GM12878 (cell line): ENCODE data around the gene RAD9A. TPM values are rescaled to one million over a fixed set of nuclear protein-coding genes. Genes with fewer than 3 reads are reported as not detected.

Experiments used
- ATAC-seq: fragments of 200-7000 bp; cut with Tn5 transposase; 3 replicates; pipeline ENCODE4 v1.9.1; 2020; ENCODE audit warnings: mild to moderate bottlenecking, moderate library complexity
- BruUV-seq: library from RNA; stranded (reverse); fragments of 400-500 nt; replicated peaks from 2 replicates; lab custom pipeline; 2021; lab: Mats Ljungman, UMichigan
- CTCF ChIA-PET: fragments of 300-600 bp; sonication (Branson Sonifier 250); formaldehyde crosslinking; extraction: SDS; loops from one replicate; lab custom pipeline; 2021; ENCODE audit warnings: inconsistent platforms; lab: Yijun Ruan, JAX
- POLR2A ChIA-PET: fragments of 350-600 bp; formaldehyde crosslinking; extraction: SDS; loops from one replicate; lab custom pipeline; 2021; ENCODE audit warnings: inconsistent platforms; lab: Charles Lee
- RAD21 ChIA-PET: fragments of 300-600 bp; sonication (Branson Sonifier 250); formaldehyde crosslinking; loops from one replicate; lab custom pipeline; 2023; ENCODE audit warnings: antibody characterized with exemption; ENCODE audit not compliant: unreplicated experiment; lab: Charles Lee
- SMC1A ChIA-PET: fragments of 300-600 bp; sonication (Branson Sonifier 250); formaldehyde crosslinking; loops from one replicate; lab custom pipeline; 2023; ENCODE audit not compliant: unreplicated experiment, uncharacterized antibody; lab: Charles Lee
- DNase-seq: peaks from one replicate; pipeline ENCODE4 v3.0.0-alpha.2; 2011; ENCODE audit warnings: low read depth, low spot score
- FAIRE-seq: peaks from 3 replicates; lab custom pipeline; 2011; peaks lifted over from hg19 to GRCh38; lab: Jason Lieb, UNC
- H2AFZ ChIP-seq: 2 replicates; pipeline ENCODE4 v1.6.0; 2011; ENCODE audit warnings: low read depth, low read length, control low read depth; ENCODE audit not compliant: control insufficient read depth
- H3K27ac ChIP-seq: 2 replicates; pipeline ENCODE4 v1.5.1; 2011; ENCODE audit warnings: control low read depth; ENCODE audit not compliant: control insufficient read depth, insufficient read depth
- H3K27me3 ChIP-seq, 2 experiments: replicated peaks in 1 of 2; 2 replicates each; pipeline versions ENCODE4 v1.6.0 to v1.6.1; 2011; ENCODE audit warnings: low read length in 1 of 2; ENCODE audit not compliant: control insufficient read depth in 2 of 2, insufficient read depth in 2 of 2
- H3K36me3 ChIP-seq, 2 experiments: 2 replicates each; pipeline ENCODE4 v1.5.1; 2011; ENCODE audit warnings: low read length in 1 of 2; ENCODE audit not compliant: control insufficient read depth in 2 of 2, insufficient read depth in 2 of 2
- H3K4me1 ChIP-seq: 2 replicates; pipeline ENCODE4 v1.6.1; 2011; ENCODE audit warnings: mild to moderate bottlenecking, low read length, moderate library complexity, mixed read lengths; ENCODE audit not compliant: control insufficient read depth, insufficient read depth
- H3K4me2 ChIP-seq: 2 replicates; pipeline ENCODE4 v1.6.0; 2011; ENCODE audit warnings: control low read depth; ENCODE audit not compliant: control insufficient read depth, insufficient read depth
- H3K4me3 ChIP-seq: fragments of 200-600 bp; sonication (generic); 2 replicates; pipeline ENCODE4 v1.5.1; 2016
- H3K79me2 ChIP-seq: 2 replicates; pipeline ENCODE4 v1.6.0; 2011; ENCODE audit warnings: low read length; ENCODE audit not compliant: control insufficient read depth, insufficient read depth
- H3K9ac ChIP-seq: 2 replicates; pipeline ENCODE4 v1.8.0; 2011; ENCODE audit warnings: low read length, control low read depth, mixed read lengths; ENCODE audit not compliant: control insufficient read depth, insufficient read depth
- H3K9me3 ChIP-seq: replicated peaks from 3 replicates; pipeline ENCODE4 v1.5.1; 2011; ENCODE audit warnings: mild to moderate bottlenecking, low read length; ENCODE audit not compliant: control insufficient read depth, insufficient read depth
- H4K20me1 ChIP-seq: 2 replicates; pipeline ENCODE4 v1.6.0; 2011; ENCODE audit not compliant: control insufficient read depth, insufficient read depth
- BHLHE40 ChIP-seq, 2 experiments: fragments of 450-650 bp in 1 of 2; IDR thresholded peaks; 2 replicates each; pipeline ENCODE4 v1.6.1; 2011 to 2017; ENCODE audit warnings: low read depth in 2 of 2, borderline replicate concordance in 1 of 2, improper control_type of control experiment in 1 of 2, low read length in 1 of 2, mild to moderate bottlenecking in 1 of 2
- GABPA ChIP-seq: IDR thresholded peaks from 2 replicates; pipeline ENCODE4 v1.6.1; 2014; ENCODE audit warnings: antibody characterized with exemption, low read depth, mild to moderate bottlenecking, inconsistent platforms
- GATAD2B ChIP-seq: fragments of 450-650 bp; conservative IDR thresholded peaks from 2 replicates; pipeline ENCODE4 v1.6.1; 2017; ENCODE audit warnings: low read depth, mild to moderate bottlenecking, moderate library complexity
- HDGF ChIP-seq: fragments of 450-650 bp; IDR thresholded peaks from 2 replicates; pipeline ENCODE4 v1.6.1; 2016; ENCODE audit warnings: antibody characterized with exemption
- KAT2A ChIP-seq: conservative IDR thresholded peaks from 2 replicates; pipeline ENCODE4 v1.6.1; 2011; ENCODE audit warnings: low read depth, low read length; ENCODE audit not compliant: control insufficient read depth
- MYB ChIP-seq: fragments of 150-350 bp; IDR thresholded peaks from 2 replicates; pipeline ENCODE4 v1.6.1; 2014; ENCODE audit warnings: mild to moderate bottlenecking, low read depth, low read length, borderline replicate concordance
- NFYA ChIP-seq: IDR thresholded peaks from 2 replicates; pipeline ENCODE4 v1.6.1; 2011; ENCODE audit warnings: low read depth, mild to moderate bottlenecking, low read length, improper control_type of control experiment, borderline replicate concordance
- PAX5 ChIP-seq: IDR thresholded peaks from 2 replicates; pipeline ENCODE4 v1.6.1; 2011; ENCODE audit warnings: low read depth, low read length, borderline replicate concordance
- RBBP5 ChIP-seq: fragments of 200-600 bp; sonication (generic); conservative IDR thresholded peaks from 2 replicates; pipeline ENCODE4 v1.6.1; 2016
- SIN3A ChIP-seq: IDR thresholded peaks from 2 replicates; pipeline ENCODE4 v1.6.1; 2012; ENCODE audit warnings: low read depth, low read length, improper control_type of control experiment
- YBX1 ChIP-seq: fragments of 450-650 bp; IDR thresholded peaks from 2 replicates; pipeline ENCODE4 v1.6.1; 2016; ENCODE audit warnings: antibody characterized with exemption
- ZNF24 ChIP-seq: fragments of 450-650 bp; IDR thresholded peaks from 2 replicates; pipeline ENCODE4 v1.6.1; 2017; ENCODE audit warnings: antibody characterized with exemption, mild to moderate bottlenecking
- WGBS: methylation state at CpG from one replicate; pipeline ENCODE4 v1.1.6; 2016; ENCODE audit warnings: low lambda C conversion rate; ENCODE audit not compliant: insufficient replicate concordance, insufficient coverage; ENCODE audit errors: missing lambda C conversion rate; 5-methylcytosine and 5-hydroxymethylcytosine counted together
- in situ Hi-C: fragments of 300-500 bp; cut with MboI; formaldehyde crosslinking; loops from 9 replicates; pipeline ENCODE4 v1.14.3; 2018; ENCODE audit warnings: mixed read lengths
- intact Hi-C: fragments of 100-400 bp; cut with micrococcal nuclease; formaldehyde crosslinking; loops from one replicate; pipeline ENCODE4 v1.14.2; 2022; ENCODE audit not compliant: unreplicated experiment
- polyA plus RNA-seq, 11 experiments: library from polyadenylated mRNA; depleted of rRNA in 4 of 11; unstranded in 6 of 11; stranded (reverse) in 5 of 11; fragments of >200 nt; fragmentation: Nextera tagmentation in 4 of 11; fragmentation: Illumina TruSeq in 1 of 11; extraction: Ambion mirVana in 4 of 11; extraction: Trizol in 1 of 11; gene quantifications; 1 replicate in 1 of 11; 2 replicates in 10 of 11; pipeline versions ENCODE4 v1.2.1 to v1.2.3, GENCODE V29; 2011 to 2016; ENCODE audit warnings: inconsistent platforms in 2 of 11, missing spikeins in 2 of 11, low read depth in 1 of 11
- total RNA-seq, 4 experiments: library from RNA; depleted of rRNA in 3 of 4; stranded (reverse); fragments of >200 nt in 3 of 4; fragmentation: Illumina TruSeq in 1 of 4; extraction: Trizol in 1 of 4; gene quantifications; 2 replicates each; pipeline versions ENCODE4 v1.2.1 to v1.2.3, GENCODE V29; 2013 to 2021
- TF ChIP-seq, protein P1 (sequence below): fragments of 150-350 bp; IDR thresholded peaks from 2 replicates; pipeline ENCODE4 v1.6.1; 2016; ENCODE audit warnings: low read depth, low read length
- TF ChIP-seq, protein P2 (sequence below): fragments of 450-650 bp; formaldehyde crosslinking; IDR thresholded peaks from 2 replicates; pipeline ENCODE4 v1.4.0; 2022; ENCODE audit warnings: mild to moderate bottlenecking, moderate library complexity

The RAD9A gene
- total and polyA plus RNA-seq, 10 of the 15 experiments (the other 5 are each of a cell fraction or from before 2014, with no cell fraction given), result 1.1 to 36.2 (median 19.8) TPM

DNA sequence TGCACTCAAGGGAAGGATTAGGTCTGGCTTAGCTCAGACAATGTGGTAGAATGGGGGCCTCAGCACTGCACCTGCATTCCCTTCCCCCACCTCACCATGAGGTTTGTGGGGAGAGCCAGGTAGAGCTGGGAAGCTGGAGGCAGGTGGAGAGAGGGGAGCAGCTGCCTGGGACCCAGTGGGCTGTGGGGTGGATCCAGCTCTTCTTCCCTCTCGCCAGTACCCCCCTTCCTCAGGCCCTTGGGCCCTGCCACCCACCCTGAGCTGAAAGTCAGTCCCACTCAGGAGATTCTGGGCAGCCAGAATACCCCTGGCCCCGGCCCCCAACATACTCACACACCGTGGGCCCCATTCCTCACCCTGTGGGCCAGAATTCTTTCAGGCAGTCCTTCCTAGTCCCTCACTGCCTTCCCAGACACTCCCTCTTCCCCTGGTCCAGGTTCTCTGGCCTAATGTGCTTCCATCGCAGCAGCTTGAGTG is 35.4 kb upstream of the RAD9A start:
- ChIA-PET SMC1A (interaction anchor here (0.8 to 15.8 kb wide), 11 partner anchors 11 to 303 kb away, joined by 3 to 646 read pairs (median 6); partner anchors contain the start of genes CLCF1, PPP1CA, RAD9A and TBC1D10C), CTCF (interaction anchor here (0.6 to 26.2 kb wide), 13 partner anchors 9 to 638 kb away, joined by 3 to 1301 read pairs (median 4); partner anchors contain the start of genes CLCF1, PPP1CA and RAD9A), POLR2A (interaction anchor here (1.0 to 11.4 kb wide), 9 partner anchors 11 to 89 kb away, joined by 3 to 183 read pairs (median 11); partner anchors contain the start of genes PPP1CA, RAD9A and TBC1D10C), RAD21 (interaction anchor here (0.6 to 10.1 kb wide), 14 partner anchors 11 to 303 kb away, joined by 3 to 525 read pairs (median 4); partner anchors contain the start of genes CLCF1, PPP1CA, PTPRCAP and RAD9A)
- no peak for FAIRE-seq
- no peaks in the 10 kb centered on the region for H3K9me3 ChIP-seq
- intact Hi-C loops (loop anchor here (2.0 kb wide), 2 partner anchors 14 to 150 kb away; no protein-coding TSS in a partner anchor), in situ Hi-C loops (no loop called here)
- no TSS peak for BruUV-seq
- DNase-seq, result no peak
- ATAC-seq, result no peak
- TF ChIP-seq MYB (no peak), SIN3A (no peak), PAX5 (no peak), GABPA (no peak), ZNF24 (no peak), RBBP5 (no peak), GATAD2B (peak; percentile 13; the same call in 1 of the 2 replicates), NFYA (no peak), HDGF (peak; percentile 87; the same call in 1 of the 2 replicates), KAT2A (no peak), YBX1 (no peak), BHLHE40 (IDR thresholded peaks at IDR 0.05; ENCODE audit: borderline replicate concordance in 1 of 2, low read depth in 2 of 2, low read length in 1 of 2) (0 out of 4 replicates have a peak, but pooled peaks of 1 of the 2 experiments have one; percentile 6)
- TF ChIP-seq, protein P1, sequence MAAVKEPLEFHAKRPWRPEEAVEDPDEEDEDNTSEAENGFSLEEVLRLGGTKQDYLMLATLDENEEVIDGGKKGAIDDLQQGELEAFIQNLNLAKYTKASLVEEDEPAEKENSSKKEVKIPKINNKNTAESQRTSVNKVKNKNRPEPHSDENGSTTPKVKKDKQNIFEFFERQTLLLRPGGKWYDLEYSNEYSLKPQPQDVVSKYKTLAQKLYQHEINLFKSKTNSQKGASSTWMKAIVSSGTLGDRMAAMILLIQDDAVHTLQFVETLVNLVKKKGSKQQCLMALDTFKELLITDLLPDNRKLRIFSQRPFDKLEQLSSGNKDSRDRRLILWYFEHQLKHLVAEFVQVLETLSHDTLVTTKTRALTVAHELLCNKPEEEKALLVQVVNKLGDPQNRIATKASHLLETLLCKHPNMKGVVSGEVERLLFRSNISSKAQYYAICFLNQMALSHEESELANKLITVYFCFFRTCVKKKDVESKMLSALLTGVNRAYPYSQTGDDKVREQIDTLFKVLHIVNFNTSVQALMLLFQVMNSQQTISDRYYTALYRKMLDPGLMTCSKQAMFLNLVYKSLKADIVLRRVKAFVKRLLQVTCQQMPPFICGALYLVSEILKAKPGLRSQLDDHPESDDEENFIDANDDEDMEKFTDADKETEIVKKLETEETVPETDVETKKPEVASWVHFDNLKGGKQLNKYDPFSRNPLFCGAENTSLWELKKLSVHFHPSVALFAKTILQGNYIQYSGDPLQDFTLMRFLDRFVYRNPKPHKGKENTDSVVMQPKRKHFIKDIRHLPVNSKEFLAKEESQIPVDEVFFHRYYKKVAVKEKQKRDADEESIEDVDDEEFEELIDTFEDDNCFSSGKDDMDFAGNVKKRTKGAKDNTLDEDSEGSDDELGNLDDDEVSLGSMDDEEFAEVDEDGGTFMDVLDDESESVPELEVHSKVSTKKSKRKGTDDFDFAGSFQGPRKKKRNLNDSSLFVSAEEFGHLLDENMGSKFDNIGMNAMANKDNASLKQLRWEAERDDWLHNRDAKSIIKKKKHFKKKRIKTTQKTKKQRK, result no peak
- TF ChIP-seq, protein P2, sequence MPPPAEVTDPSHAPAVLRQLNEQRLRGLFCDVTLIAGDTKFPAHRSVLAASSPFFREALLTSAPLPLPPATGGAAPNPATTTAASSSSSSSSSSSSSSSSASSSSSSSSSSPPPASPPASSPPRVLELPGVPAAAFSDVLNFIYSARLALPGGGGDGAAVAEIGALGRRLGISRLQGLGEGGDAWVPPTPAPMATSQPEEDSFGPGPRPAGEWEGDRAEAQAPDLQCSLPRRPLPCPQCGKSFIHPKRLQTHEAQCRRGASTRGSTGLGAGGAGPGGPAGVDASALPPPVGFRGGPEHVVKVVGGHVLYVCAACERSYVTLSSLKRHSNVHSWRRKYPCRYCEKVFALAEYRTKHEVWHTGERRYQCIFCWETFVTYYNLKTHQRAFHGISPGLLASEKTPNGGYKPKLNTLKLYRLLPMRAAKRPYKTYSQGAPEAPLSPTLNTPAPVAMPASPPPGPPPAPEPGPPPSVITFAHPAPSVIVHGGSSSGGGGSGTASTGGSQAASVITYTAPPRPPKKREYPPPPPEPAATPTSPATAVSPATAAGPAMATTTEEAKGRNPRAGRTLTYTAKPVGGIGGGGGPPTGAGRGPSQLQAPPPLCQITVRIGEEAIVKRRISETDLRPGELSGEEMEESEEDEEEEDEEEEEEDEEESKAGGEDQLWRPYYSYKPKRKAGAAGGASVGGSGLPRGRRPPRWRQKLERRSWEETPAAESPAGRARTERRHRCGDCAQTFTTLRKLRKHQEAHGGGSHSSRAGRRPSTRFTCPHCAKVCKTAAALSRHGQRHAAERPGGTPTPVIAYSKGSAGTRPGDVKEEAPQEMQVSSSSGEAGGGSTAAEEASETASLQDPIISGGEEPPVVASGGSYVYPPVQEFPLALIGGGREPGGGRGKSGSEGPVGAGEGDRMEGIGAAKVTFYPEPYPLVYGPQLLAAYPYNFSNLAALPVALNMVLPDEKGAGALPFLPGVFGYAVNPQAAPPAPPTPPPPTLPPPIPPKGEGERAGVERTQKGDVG, result no peak
- 21% methylated on average over 4 of the region's 4 CpGs for WGBS
- H3K27me3 ChIP-seq, result no peaks in the 10 kb centered on the region; a peak in 1 of 4 replicates
- H3K36me3 ChIP-seq, result no peaks in the 10 kb centered on the region
- no peaks in the 10 kb centered on the region for H4K20me1 ChIP-seq
- H3K79me2 ChIP-seq, result peaks cover 16% of the 10 kb centered on the region
- peak overlapping the region; percentile 39 for H3K4me2 ChIP-seq
- peak overlapping the region; percentile 65 for H3K9ac ChIP-seq
- peak overlapping the region; percentile 51; the same call in 1 of the 2 replicates for H3K4me3 ChIP-seq
- peak overlapping the region; percentile 70 for H2AFZ ChIP-seq
- peaks cover 36% of the 10 kb centered on the region for H3K4me1 ChIP-seq
- H3K27ac ChIP-seq, result peak overlapping the region; percentile 67
